ENCODE measurements around the gene DDX59. TPM values are rescaled to one million over a fixed set of nuclear protein-coding genes. Genes with fewer than 3 reads are reported as not detected.

DDX59 gene
- total RNA-seq, 1 experiment from 2014 or later, result 19.3 TPM

DNA sequence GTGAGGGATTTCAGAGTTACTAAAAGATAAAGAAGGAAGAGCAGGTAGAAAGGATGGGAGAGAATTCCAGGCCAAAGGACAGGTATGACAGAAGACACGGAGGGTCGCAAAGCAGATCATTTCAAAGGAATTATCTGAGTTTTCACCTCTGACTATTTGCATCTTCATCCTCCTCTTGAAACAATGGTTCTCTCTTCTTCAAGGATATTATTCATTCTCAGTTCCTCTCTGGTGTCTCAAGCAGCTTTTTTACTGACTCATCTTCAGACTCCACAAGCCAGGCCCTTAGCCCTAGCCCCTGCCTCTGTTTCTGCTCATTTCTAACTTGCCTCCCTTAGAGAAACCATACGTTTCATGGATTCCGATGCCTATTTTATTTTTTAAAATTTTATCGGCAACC, 15.0 kb downstream of the DDX59 start:
- no peaks in the 10 kb centered on the region for H3K9me3 Mint-ChIP-seq (ENCODE audit: low read depth, unreplicated experiment)
- DNase-seq, result no peak
- peaks cover 9% of the 10 kb centered on the region for H3K4me1 Mint-ChIP-seq (ENCODE audit: low read depth, unreplicated experiment)
- intact Hi-C loops (cut with micrococcal nuclease; ENCODE audit: unreplicated experiment), result no loop called here
- H3K4me3 Mint-ChIP-seq (ENCODE audit: low read depth, unreplicated experiment), result no peak overlapping the region
- no peak overlapping the region for H3K27ac Mint-ChIP-seq (ENCODE audit: unreplicated experiment)
- CTCF ChIA-PET, result no interaction called here
- no peaks in the 10 kb centered on the region for H3K36me3 Mint-ChIP-seq (ENCODE audit: insufficient read depth, unreplicated experiment)
- H3K27me3 Mint-ChIP-seq (ENCODE audit: unreplicated experiment), result no peaks in the 10 kb centered on the region
- TF ChIP-seq, protein P1, sequence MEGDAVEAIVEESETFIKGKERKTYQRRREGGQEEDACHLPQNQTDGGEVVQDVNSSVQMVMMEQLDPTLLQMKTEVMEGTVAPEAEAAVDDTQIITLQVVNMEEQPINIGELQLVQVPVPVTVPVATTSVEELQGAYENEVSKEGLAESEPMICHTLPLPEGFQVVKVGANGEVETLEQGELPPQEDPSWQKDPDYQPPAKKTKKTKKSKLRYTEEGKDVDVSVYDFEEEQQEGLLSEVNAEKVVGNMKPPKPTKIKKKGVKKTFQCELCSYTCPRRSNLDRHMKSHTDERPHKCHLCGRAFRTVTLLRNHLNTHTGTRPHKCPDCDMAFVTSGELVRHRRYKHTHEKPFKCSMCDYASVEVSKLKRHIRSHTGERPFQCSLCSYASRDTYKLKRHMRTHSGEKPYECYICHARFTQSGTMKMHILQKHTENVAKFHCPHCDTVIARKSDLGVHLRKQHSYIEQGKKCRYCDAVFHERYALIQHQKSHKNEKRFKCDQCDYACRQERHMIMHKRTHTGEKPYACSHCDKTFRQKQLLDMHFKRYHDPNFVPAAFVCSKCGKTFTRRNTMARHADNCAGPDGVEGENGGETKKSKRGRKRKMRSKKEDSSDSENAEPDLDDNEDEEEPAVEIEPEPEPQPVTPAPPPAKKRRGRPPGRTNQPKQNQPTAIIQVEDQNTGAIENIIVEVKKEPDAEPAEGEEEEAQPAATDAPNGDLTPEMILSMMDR (IDR thresholded peaks at IDR 0.05; ENCODE audit: unreplicated experiment), result no peak
- BruUV-seq (replicated peaks), result no TSS peak

DNA sequence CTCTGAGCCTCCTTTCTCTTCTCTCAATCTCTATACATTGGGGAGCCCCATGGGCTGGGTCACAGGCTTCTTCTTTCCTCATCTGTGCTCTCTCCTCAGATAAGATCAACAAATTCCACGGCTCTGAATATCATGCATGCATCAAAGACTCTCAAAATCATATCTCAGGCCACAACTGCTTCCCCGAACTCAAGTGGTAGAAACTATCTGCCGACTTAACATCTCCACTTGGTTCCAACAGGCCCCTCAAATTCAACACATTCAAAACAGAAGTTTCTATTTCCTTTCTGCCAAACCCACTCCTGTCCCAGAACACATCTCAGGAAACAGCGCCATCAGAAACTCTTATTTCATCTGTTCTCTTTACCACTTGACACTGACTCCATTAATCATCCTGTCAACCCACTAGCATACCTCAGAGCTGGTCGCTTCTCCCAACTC, 16.7 kb downstream of the DDX59 start:
- CTCF ChIA-PET, result interaction anchor here (0.5 to 0.7 kb wide), 2 partner anchors 9 to 23 kb away, joined by 4 to 6 read pairs; no protein-coding TSS in a partner anchor
- TF ChIP-seq, protein P1 (IDR thresholded peaks at IDR 0.05; ENCODE audit: unreplicated experiment), result no peak
- H3K27ac Mint-ChIP-seq (ENCODE audit: unreplicated experiment), result no peak overlapping the region
- H3K27me3 Mint-ChIP-seq (ENCODE audit: unreplicated experiment), result no peaks in the 10 kb centered on the region
- intact Hi-C loops (cut with micrococcal nuclease; ENCODE audit: unreplicated experiment), result no loop called here
- H3K4me1 Mint-ChIP-seq (ENCODE audit: low read depth, unreplicated experiment), result no peaks in the 10 kb centered on the region
- no peak for DNase-seq
- no peak overlapping the region for H3K4me3 Mint-ChIP-seq (ENCODE audit: low read depth, unreplicated experiment)
- BruUV-seq (replicated peaks), result no TSS peak
- peaks cover 3% of the 10 kb centered on the region for H3K36me3 Mint-ChIP-seq (ENCODE audit: insufficient read depth, unreplicated experiment)
- no peaks in the 10 kb centered on the region for H3K9me3 Mint-ChIP-seq (ENCODE audit: low read depth, unreplicated experiment)

DNA sequence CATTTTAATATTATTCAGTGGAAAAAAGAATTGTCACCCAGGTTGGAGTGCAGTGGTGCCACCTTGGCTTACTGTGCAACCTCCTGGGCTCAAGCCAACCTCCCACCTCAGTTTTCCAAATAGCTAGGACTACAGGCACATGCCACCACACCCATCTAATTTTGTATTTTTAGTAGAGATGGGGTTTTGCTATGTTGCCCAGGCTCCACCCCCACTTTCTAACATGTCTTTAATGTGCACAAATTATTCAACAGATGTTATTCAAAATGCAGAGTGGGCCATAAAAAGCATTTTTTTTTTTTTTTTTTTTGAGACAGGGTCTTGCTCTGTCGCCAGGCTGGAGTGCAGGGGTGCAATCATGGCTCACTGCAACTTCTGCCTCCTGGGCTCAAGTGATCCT, 17.3 kb downstream of the DDX59 start:
- no peak for DNase-seq
- no peak overlapping the region for H3K27ac Mint-ChIP-seq (ENCODE audit: unreplicated experiment)
- no peaks in the 10 kb centered on the region for H3K27me3 Mint-ChIP-seq (ENCODE audit: unreplicated experiment)
- H3K4me3 Mint-ChIP-seq (ENCODE audit: low read depth, unreplicated experiment), result no peak overlapping the region
- no peaks in the 10 kb centered on the region for H3K4me1 Mint-ChIP-seq (ENCODE audit: low read depth, unreplicated experiment)
- CTCF ChIA-PET, result interaction anchor here (0.6 to 0.7 kb wide), 2 partner anchors 17 to 22 kb away, joined by 3 to 4 read pairs; no protein-coding TSS in a partner anchor
- no TSS peak for BruUV-seq (replicated peaks)
- TF ChIP-seq, protein P1 (IDR thresholded peaks at IDR 0.05; ENCODE audit: unreplicated experiment), result no peak
- no peaks in the 10 kb centered on the region for H3K9me3 Mint-ChIP-seq (ENCODE audit: low read depth, unreplicated experiment)
- peaks cover 5% of the 10 kb centered on the region for H3K36me3 Mint-ChIP-seq (ENCODE audit: insufficient read depth, unreplicated experiment)
- intact Hi-C loops (cut with micrococcal nuclease; ENCODE audit: unreplicated experiment), result no loop called here

DNA sequence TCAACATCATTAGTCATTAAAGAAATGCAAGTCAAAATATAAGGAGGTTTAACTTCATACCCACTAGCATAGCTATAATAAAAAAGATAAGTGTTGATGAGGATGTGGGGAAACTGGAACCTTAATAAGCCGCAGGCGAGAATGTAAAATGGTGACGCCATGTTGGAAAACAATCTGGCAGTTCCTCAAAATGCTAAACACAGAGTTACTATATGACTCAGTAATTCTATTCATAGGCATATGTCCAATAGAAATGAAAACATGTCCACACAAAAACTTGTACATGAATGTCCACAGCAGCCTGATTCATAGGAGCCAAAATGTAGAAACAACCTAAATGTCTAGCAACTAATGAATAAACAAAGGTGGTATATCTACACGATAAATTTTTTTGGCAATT, 23.2 kb downstream of the DDX59 start:
- intact Hi-C loops (cut with micrococcal nuclease; ENCODE audit: unreplicated experiment), result no loop called here

More for the DNA sequence above, 23.2 kb downstream of the DDX59 start:
- peaks cover 5% of the 10 kb centered on the region for H3K36me3 Mint-ChIP-seq (ENCODE audit: insufficient read depth, unreplicated experiment)
- no peak overlapping the region for H3K4me3 Mint-ChIP-seq (ENCODE audit: low read depth, unreplicated experiment)
- DNase-seq, result no peak
- no peaks in the 10 kb centered on the region for H3K4me1 Mint-ChIP-seq (ENCODE audit: low read depth, unreplicated experiment)
- TF ChIP-seq, protein P1 (IDR thresholded peaks at IDR 0.05; ENCODE audit: unreplicated experiment), result no peak
- H3K27ac Mint-ChIP-seq (ENCODE audit: unreplicated experiment), result no peak overlapping the region
- H3K9me3 Mint-ChIP-seq (ENCODE audit: low read depth, unreplicated experiment), result no peaks in the 10 kb centered on the region
- no peaks in the 10 kb centered on the region for H3K27me3 Mint-ChIP-seq (ENCODE audit: unreplicated experiment)
- CTCF ChIA-PET, result no interaction called here
- no TSS peak for BruUV-seq (replicated peaks)
